Endothelial cell of umbilical vein (primary cell): ENCODE data around the gene TTN. TPM values are rescaled to one million over a fixed set of nuclear protein-coding genes. Genes with fewer than 3 reads are reported as not detected.

Experiments used
- BruUV-seq: library from RNA; stranded (reverse); fragments of 400-500 nt; replicated peaks from 2 replicates; lab custom pipeline; 2021; lab: Mats Ljungman, UMichigan
- CTCF ChIA-PET: fragments of 300-600, 350-600 bp; sonication (Branson Sonifier 250); formaldehyde crosslinking; loops from one replicate; lab custom pipeline; 2021; ENCODE audit warnings: antibody characterized with exemption, inconsistent platforms; lab: Charles Lee
- POLR2A ChIA-PET: fragments of 300-600, 350-600 bp; sonication (Branson Sonifier 250); formaldehyde crosslinking; loops from one replicate; lab custom pipeline; 2021; ENCODE audit warnings: antibody characterized with exemption, inconsistent platforms; lab: Charles Lee
- DNase-seq: peaks from one replicate; pipeline ENCODE4 v3.0.0-alpha.2; 2011; ENCODE audit warnings: low read depth, low spot score
- FAIRE-seq: peaks from 2 replicates; lab custom pipeline; 2011; peaks lifted over from hg19 to GRCh38; lab: Jason Lieb, UNC
- H2AFZ ChIP-seq: 2 replicates; pipeline ENCODE4 v1.6.0; 2012; ENCODE audit warnings: low read depth, low read length, control low read depth, inconsistent platforms
- H3K27ac ChIP-seq: 2 replicates; pipeline ENCODE4 v1.5.1; 2011; ENCODE audit warnings: low read depth, mild to moderate bottlenecking, control low read depth, low read length, moderate library complexity; ENCODE audit not compliant: insufficient read depth
- H3K27me3 ChIP-seq, 2 experiments: 2 replicates each; pipeline versions ENCODE4 v1.6.0 to v1.6.1; 2011; ENCODE audit warnings: low read length in 2 of 2, mixed read lengths in 1 of 2; ENCODE audit not compliant: control insufficient read depth in 2 of 2, insufficient read depth in 2 of 2
- H3K36me3 ChIP-seq, 2 experiments: 2 replicates in 1 of 2; 3 replicates in 1 of 2; pipeline ENCODE4 v1.5.1; 2011; ENCODE audit warnings: low read length in 2 of 2, mild to moderate bottlenecking in 1 of 2, moderate library complexity in 1 of 2; ENCODE audit not compliant: control insufficient read depth in 2 of 2, insufficient read depth in 2 of 2; ENCODE audit errors: extremely low read depth in 1 of 2
- H3K4me1 ChIP-seq: 3 replicates; pipeline ENCODE4 v1.5.1; 2011; ENCODE audit warnings: mild to moderate bottlenecking, low read length; ENCODE audit not compliant: control insufficient read depth, insufficient read depth; ENCODE audit errors: extremely low read depth
- H3K4me2 ChIP-seq: 2 replicates; pipeline ENCODE4 v1.6.1; 2011; ENCODE audit warnings: low read length, control low read depth, mixed read lengths; ENCODE audit not compliant: insufficient read depth
- H3K4me3 ChIP-seq, 3 experiments: fragments of 200-600 bp in 1 of 3; sonication (generic), shearing (Covaris generic) in 1 of 3; replicated peaks in 1 of 3; 2 replicates each; pipeline ENCODE4 v1.5.1; 2011 to 2016; ENCODE audit warnings: control low read depth in 3 of 3, low read length in 3 of 3, mild to moderate bottlenecking in 2 of 3, inconsistent platforms in 1 of 3, low read depth in 1 of 3, moderate library complexity in 1 of 3; ENCODE audit not compliant: insufficient read depth in 1 of 3
- H3K79me2 ChIP-seq: 2 replicates; pipeline ENCODE4 v1.6.0; 2012; ENCODE audit warnings: low read length, inconsistent platforms; ENCODE audit not compliant: control insufficient read depth, insufficient read depth
- H3K9ac ChIP-seq: replicated peaks from 2 replicates; pipeline ENCODE3; 2011; ENCODE audit warnings: low read length, control low read depth; ENCODE audit not compliant: insufficient read depth; ENCODE audit errors: extremely low read depth
- H3K9me1 ChIP-seq: replicated peaks from 3 replicates; pipeline ENCODE4 v1.6.0; 2011; ENCODE audit warnings: mild to moderate bottlenecking, low read length; ENCODE audit not compliant: control insufficient read depth, insufficient read depth; ENCODE audit errors: extremely low read depth
- H3K9me3 ChIP-seq: replicated peaks from 2 replicates; pipeline ENCODE4 v1.5.1; 2012; ENCODE audit warnings: low read length, inconsistent platforms; ENCODE audit not compliant: control insufficient read depth, insufficient read depth
- H4K20me1 ChIP-seq: replicated peaks from 2 replicates; pipeline ENCODE3; 2011; ENCODE audit warnings: mild to moderate bottlenecking, low read length; ENCODE audit not compliant: control insufficient read depth, insufficient read depth; ENCODE audit errors: extremely low read depth
- CTCF ChIP-seq, 2 donors: IDR thresholded peaks; 1 replicate in 1 of 2; 2 replicates in 1 of 2; pipeline ENCODE4 v1.5.1; 2011; ENCODE audit warnings: low read length in 2 of 2, mild to moderate bottlenecking in 2 of 2, moderate library complexity in 2 of 2, control low read depth in 1 of 2, inconsistent platforms in 1 of 2, low read depth in 1 of 2; ENCODE audit not compliant: insufficient read depth in 1 of 2; ENCODE audit errors: extremely low read depth in 1 of 2
- EZH2 ChIP-seq: IDR thresholded peaks from 2 replicates; pipeline ENCODE4 v1.6.1; 2012; ENCODE audit warnings: borderline replicate concordance, low read depth, mild to moderate bottlenecking, moderate library complexity, low read length, inconsistent platforms; ENCODE audit not compliant: severe bottlenecking
- FOS ChIP-seq: IDR thresholded peaks from 2 replicates; pipeline ENCODE4 v1.6.1; 2011; ENCODE audit warnings: mild to moderate bottlenecking, low read length, moderate library complexity, borderline replicate concordance; ENCODE audit not compliant: insufficient read depth
- GATA2 ChIP-seq: IDR thresholded peaks from 2 replicates; pipeline ENCODE4 v1.7.0; 2011; ENCODE audit warnings: low read depth, mild to moderate bottlenecking, moderate library complexity, mixed read lengths, low read length; ENCODE audit not compliant: insufficient read length, insufficient read depth
- JUN ChIP-seq: IDR thresholded peaks from 2 replicates; pipeline ENCODE4 v1.6.1; 2011; ENCODE audit warnings: borderline replicate concordance, low read depth; ENCODE audit not compliant: insufficient read length, insufficient read depth
- MAX ChIP-seq: IDR thresholded peaks from 2 replicates; pipeline ENCODE4 v1.6.1; 2011; ENCODE audit not compliant: insufficient read depth, insufficient read length
- MYC ChIP-seq: IDR thresholded peaks from one replicate; pipeline ENCODE4 v1.6.1; 2011; ENCODE audit warnings: mild to moderate bottlenecking, low read depth, low read length
- POLR2A ChIP-seq: IDR thresholded peaks from 2 replicates; pipeline ENCODE4 v1.6.1; 2012; ENCODE audit warnings: low read depth, mild to moderate bottlenecking, control low read depth, low read length
- POLR2AphosphoS5 ChIP-seq: IDR thresholded peaks from 2 replicates; pipeline ENCODE4 v1.6.1; 2012; ENCODE audit warnings: low read depth, mild to moderate bottlenecking, control low read depth, low read length, moderate library complexity; ENCODE audit not compliant: insufficient read depth
- dilution Hi-C: fragments of 300-500 bp; cut with MboI; formaldehyde crosslinking; loops from one replicate; pipeline ENCODE4 v1.15.0; 2019; ENCODE audit warnings: low sequenced_read_pairs; ENCODE audit not compliant: extremely low pct_ligation_motif_present
- intact Hi-C: fragments of 100-400 bp; cut with micrococcal nuclease; formaldehyde crosslinking; loops from one replicate; pipeline ENCODE4 v1.10.0; 2022
- polyA plus RNA-seq, 4 experiments: library from polyadenylated mRNA; depleted of rRNA in 3 of 4; stranded (reverse) in 3 of 4; unstranded in 1 of 4; fragments of >200 nt; gene quantifications; 2 replicates each; pipeline versions ENCODE4 v1.2.1 to v1.2.3, GENCODE V29; 2011 to 2012; ENCODE audit warnings: missing spikeins in 1 of 4
- total RNA-seq: library from RNA; stranded (reverse); gene quantifications from 2 replicates; pipeline ENCODE4 v1.2.3, GENCODE V29; 2021

TTN gene
- total and polyA plus RNA-seq, 2 donors (not counting 3 experiments of a cell fraction or from before 2014, with no cell fraction given), result 0.11 to 0.49 TPM

- Histone ChIP-seq H3K9me1 (no peaks in the 10 kb centered on the region), H3K9me3 (no peaks in the 10 kb centered on the region), H3K9ac (peak overlapping the region; percentile 87), H2AFZ (peak overlapping the region; percentile 81), H3K4me1 (peaks cover 30% of the 10 kb centered on the region), H3K79me2 (peaks cover 37% of the 10 kb centered on the region), H4K20me1 (no peaks in the 10 kb centered on the region), H3K27ac (peak overlapping the region; percentile 88), H3K27me3 (no peaks in the 10 kb centered on the region), H3K4me2 (peak overlapping the region; percentile 85), H3K4me3 (peak overlapping the region in 1 of 3 experiments; percentile 51), H3K36me3 (no peaks in the 10 kb centered on the region)
- ChIA-PET CTCF (no interaction called here), POLR2A (no interaction called here)
- FAIRE-seq (no peak), DNase-seq (no peak)
- TF ChIP-seq GATA2, result no peak
- TF ChIP-seq MAX, result no peak
- TF ChIP-seq CTCF (IDR thresholded peaks at IDR 0.05; ENCODE audit: extremely low read depth in 1 of 2, insufficient read depth in 1 of 2, low read depth in 1 of 2, low read length in 2 of 2), result no peak
- no peak for TF ChIP-seq MYC
- TF ChIP-seq JUN, result no peak
- no peak for TF ChIP-seq POLR2A
- TF ChIP-seq EZH2, result no peak
- TF ChIP-seq POLR2AphosphoS5, result no peak
- TF ChIP-seq FOS, result no peak
- intact Hi-C loops, result loop anchor here (1.0 kb wide), 1 partner anchor 435 kb away; no protein-coding TSS in a partner anchor
- BruUV-seq, result no TSS peak
- dilution Hi-C loops, result no loop called here
These were observed 328.0 kb downstream of the TTN start for GRCh38 chr2:178479275-178479616.
